NCI-H128 (cell line): Measurements from ENCODE around the gene GRWD1.

Experiments used
- DNase-seq: peaks from one replicate; lab custom pipeline; 2025; ENCODE audit not compliant: unreplicated experiment; lab: John Stamatoyannopoulos, UW

Gene GRWD1

GRCh38 chr19:48445606-48446481 lies at the start of gene GRWD1:
GRWD1 (plus strand) TSS chr19:48445983; CDS start chr19:48446006, 23 bp downstream.
- peak; percentile 91 for DNase-seq

GRCh38 chr19:48396016-48396823 lies 49.6 kb upstream of the GRWD1 start:
- no peak for DNase-seq

- no peak for DNase-seq
These were observed 49.0 kb upstream of the GRWD1 start for GRCh38 chr19:48396824-48397176.

GRCh38 chr19:48397263-48398101 lies 48.3 kb upstream of the GRWD1 start:
- DNase-seq, result no peak

GRCh38 chr19:48398102-48398374 lies 47.7 kb upstream of the GRWD1 start:
- DNase-seq, result no peak

GRCh38 chr19:48398375-48399235 lies 47.2 kb upstream of the GRWD1 start:
- DNase-seq, result peak; percentile 71

GRCh38 chr19:48400018-48400742 lies 45.6 kb upstream of the GRWD1 start:
- no peak for DNase-seq

- no peak for DNase-seq
These were observed 44.5 kb upstream of the GRWD1 start for GRCh38 chr19:48401287-48401686.

- no peak for DNase-seq
These were observed 42.2 kb upstream of the GRWD1 start for GRCh38 chr19:48403606-48404005.

GRCh38 chr19:48405010-48405659 lies 40.6 kb upstream of the GRWD1 start:
- no peak for DNase-seq

GRCh38 chr19:48405850-48406249 lies 39.9 kb upstream of the GRWD1 start:
- DNase-seq, result no peak

GRCh38 chr19:48413879-48414587 lies 31.8 kb upstream of the GRWD1 start:
- DNase-seq, result no peak

- DNase-seq, result no peak
These were observed 30.4 kb upstream of the GRWD1 start for GRCh38 chr19:48415395-48415794.

- DNase-seq, result no peak
These were observed 30.0 kb upstream of the GRWD1 start for GRCh38 chr19:48415806-48416221.

GRCh38 chr19:48417421-48417820 lies 28.4 kb upstream of the GRWD1 start:
- DNase-seq, result no peak

- DNase-seq, result no peak
These were observed 27.3 kb upstream of the GRWD1 start for GRCh38 chr19:48418317-48419064.

GRCh38 chr19:48419158-48419920 lies 26.4 kb upstream of the GRWD1 start:
- DNase-seq, result no peak
